SJCRH30 (cell line): ENCODE data around the gene STEAP2. TPM values are rescaled to one million over a fixed set of nuclear protein-coding genes. Genes with fewer than 3 reads are reported as not detected.
"Not testable (repeated sequence)": the region's sequence is repeated elsewhere in the genome, so short reads cannot be mapped to it uniquely, and the experiment has no call there.

ENCODE experiments used
- DNase-seq, 2 experiments: peaks; one replicate each; pipeline ENCODE4 v3.0.0-alpha.2; 2015 to 2020
- H3K27ac ChIP-seq: fragments of 250-450 bp; sonication (Bioruptor Pico); 2 replicates; pipeline ENCODE4 v1.5.1; 2020; ENCODE audit warnings: mild to moderate bottlenecking, moderate library complexity
- H3K27me3 ChIP-seq: fragments of 250-450 bp; sonication (Bioruptor Pico); 2 replicates; pipeline ENCODE4 v1.5.1; 2020; ENCODE audit warnings: mild to moderate bottlenecking, moderate library complexity
- H3K36me3 ChIP-seq: fragments of 250-450 bp; sonication (Bioruptor Pico); 2 replicates; pipeline ENCODE4 v1.5.1; 2020; ENCODE audit warnings: mild to moderate bottlenecking, moderate library complexity
- H3K4me1 ChIP-seq: fragments of 250-450 bp; sonication (Bioruptor Pico); 2 replicates; pipeline ENCODE4 v1.5.1; 2020; ENCODE audit warnings: mild to moderate bottlenecking, moderate library complexity
- H3K4me3 ChIP-seq: fragments of 250-450 bp; sonication (Bioruptor Pico); 2 replicates; pipeline ENCODE4 v1.5.1; 2020; ENCODE audit warnings: mild to moderate bottlenecking, moderate library complexity
- H3K9me3 ChIP-seq: fragments of 250-450 bp; sonication (Bioruptor Pico); replicated peaks from 2 replicates; pipeline ENCODE4 v1.5.1; 2020; ENCODE audit warnings: mild to moderate bottlenecking, moderate library complexity
- total RNA-seq: library from RNA; depleted of rRNA; stranded (reverse); fragments of >200 nt; shearing (Covaris generic); gene quantifications from 2 replicates; pipeline ENCODE4 v1.2.3, GENCODE V29; 2014

Gene STEAP2
- total RNA-seq, 1 experiment from 2014 or later, result 0.10 TPM

- H3K27ac ChIP-seq, result no peak overlapping the region
- H3K36me3 ChIP-seq, result no peaks in the 10 kb centered on the region
- H3K27me3 ChIP-seq, result no peaks in the 10 kb centered on the region
- no peak for DNase-seq
- H3K9me3 ChIP-seq, result no peaks in the 10 kb centered on the region
- H3K4me1 ChIP-seq, result peaks cover 6% of the 10 kb centered on the region
- no peak overlapping the region for H3K4me3 ChIP-seq
Observed at GRCh38 chr7:90238022-90238421, 26.5 kb downstream of the STEAP2 start.

- no peaks in the 10 kb centered on the region for H3K36me3 ChIP-seq
- peaks cover 6% of the 10 kb centered on the region for H3K4me1 ChIP-seq
- H3K9me3 ChIP-seq, result no peaks in the 10 kb centered on the region
- DNase-seq, result no peak
- H3K27me3 ChIP-seq, result no peaks in the 10 kb centered on the region
- no peak overlapping the region for H3K27ac ChIP-seq
- H3K4me3 ChIP-seq, result no peak overlapping the region
Observed at GRCh38 chr7:90238583-90238982, 27.0 kb downstream of the STEAP2 start.

- peaks cover 6% of the 10 kb centered on the region for H3K4me1 ChIP-seq
- no peak for DNase-seq
- no peak overlapping the region for H3K27ac ChIP-seq
- H3K9me3 ChIP-seq, result no peaks in the 10 kb centered on the region
- H3K27me3 ChIP-seq, result no peaks in the 10 kb centered on the region
- H3K36me3 ChIP-seq, result no peaks in the 10 kb centered on the region
- H3K4me3 ChIP-seq, result no peak overlapping the region
Observed at GRCh38 chr7:90239050-90239449, 27.5 kb downstream of the STEAP2 start.

- Histone ChIP-seq H3K4me3 (no peak overlapping the region), H3K27ac (no peak overlapping the region), H3K9me3 (no peaks in the 10 kb centered on the region), H3K4me1 (peaks cover 6% of the 10 kb centered on the region), H3K27me3 (no peaks in the 10 kb centered on the region), H3K36me3 (no peaks in the 10 kb centered on the region)
- no peak for DNase-seq
Observed at GRCh38 chr7:90239625-90240228, 28.2 kb downstream of the STEAP2 start.

GRCh38 chr7:90242369-90243168 is 31.0 kb downstream of the STEAP2 start:
- H3K4me3 ChIP-seq, result no peak overlapping the region
- DNase-seq, result peak in 1 of 2 experiments; percentile 26
- no peaks in the 10 kb centered on the region for H3K36me3 ChIP-seq
- H3K27ac ChIP-seq, result no peak overlapping the region
- H3K27me3 ChIP-seq, result no peaks in the 10 kb centered on the region; the same call in 1 of the 2 replicates
- H3K9me3 ChIP-seq, result no peaks in the 10 kb centered on the region
- H3K4me1 ChIP-seq, result 0 out of 2 replicates have a peak, but pooled peaks cover under 1% of the 10 kb centered on the region

- H3K27ac ChIP-seq, result no peak overlapping the region
- H3K9me3 ChIP-seq, result no peaks in the 10 kb centered on the region
- H3K4me3 ChIP-seq, result no peak overlapping the region
- H3K36me3 ChIP-seq, result no peaks in the 10 kb centered on the region
- DNase-seq, result no peak
- no peaks in the 10 kb centered on the region; the same call in 1 of the 2 replicates for H3K27me3 ChIP-seq
- H3K4me1 ChIP-seq, result no peaks in the 10 kb centered on the region
Observed at GRCh38 chr7:90243556-90243955, 32.0 kb downstream of the STEAP2 start.

- H3K27ac ChIP-seq, result no peak overlapping the region
- H3K4me1 ChIP-seq, result no peaks in the 10 kb centered on the region
- no peaks in the 10 kb centered on the region for H3K9me3 ChIP-seq
- peak overlapping the region; percentile 70 for H3K4me3 ChIP-seq
- no peaks in the 10 kb centered on the region for H3K36me3 ChIP-seq
- no peak for DNase-seq
- H3K27me3 ChIP-seq, result no peaks in the 10 kb centered on the region; the same call in 1 of the 2 replicates
Observed at GRCh38 chr7:90244565-90244908, 33.0 kb downstream of the STEAP2 start.

- H3K4me1 ChIP-seq, result no peaks in the 10 kb centered on the region
- peak within 1 kb of the TSS; percentile 70 for H3K4me3 ChIP-seq
- peak; percentile 85 for DNase-seq
- H3K27me3 ChIP-seq, result no peaks in the 10 kb centered on the region; the same call in 1 of the 2 replicates
- no peaks in the 10 kb centered on the region for H3K36me3 ChIP-seq
- no peak within 1 kb of the TSS for H3K27ac ChIP-seq
- no peaks in the 10 kb centered on the region for H3K9me3 ChIP-seq
Observed at GRCh38 chr7:90244909-90245851, 33.6 kb downstream of the STEAP2 start, which contains the start of gene CFAP69. Gene CFAP69, plus strand, starts transcription at chr7:90245174. Its CDS starts 251 bp downstream, at chr7:90245425.

GRCh38 chr7:90246171-90246570 is 34.6 kb downstream of the STEAP2 start:
- H3K4me1 ChIP-seq, result no peaks in the 10 kb centered on the region
- no peak overlapping the region for H3K27ac ChIP-seq
- H3K27me3 ChIP-seq, result no peaks in the 10 kb centered on the region; the same call in 1 of the 2 replicates
- DNase-seq, result no peak
- H3K4me3 ChIP-seq, result no peak overlapping the region
- H3K36me3 ChIP-seq, result no peaks in the 10 kb centered on the region
- H3K9me3 ChIP-seq, result no peaks in the 10 kb centered on the region

- Histone ChIP-seq H3K4me3 (no peak overlapping the region), H3K27me3 (no peaks in the 10 kb centered on the region; the same call in 1 of the 2 replicates), H3K9me3 (no peaks in the 10 kb centered on the region), H3K27ac (no peak overlapping the region), H3K36me3 (no peaks in the 10 kb centered on the region), H3K4me1 (no peaks in the 10 kb centered on the region)
- no peak for DNase-seq
Observed at GRCh38 chr7:90248706-90249105, 37.2 kb downstream of the STEAP2 start.

GRCh38 chr7:90250601-90251303 is 39.2 kb downstream of the STEAP2 start:
- DNase-seq, result no peak
- Histone ChIP-seq H3K27me3 (no peaks in the 10 kb centered on the region; the same call in 1 of the 2 replicates), H3K9me3 (no peaks in the 10 kb centered on the region), H3K27ac (no peak overlapping the region), H3K36me3 (no peaks in the 10 kb centered on the region), H3K4me1 (no peaks in the 10 kb centered on the region), H3K4me3 (no peak overlapping the region)

- H3K36me3 ChIP-seq, result no peaks in the 10 kb centered on the region
- no peak overlapping the region for H3K4me3 ChIP-seq
- H3K9me3 ChIP-seq, result no peaks in the 10 kb centered on the region
- no peak for DNase-seq
- no peaks in the 10 kb centered on the region for H3K4me1 ChIP-seq
- H3K27me3 ChIP-seq, result no peaks in the 10 kb centered on the region; the same call in 1 of the 2 replicates
- no peak overlapping the region for H3K27ac ChIP-seq
Observed at GRCh38 chr7:90251304-90251635, 39.7 kb downstream of the STEAP2 start.

- H3K27ac ChIP-seq, H3K9me3 ChIP-seq, H3K4me1 ChIP-seq, H3K36me3 ChIP-seq, H3K27me3 ChIP-seq, H3K4me3 ChIP-seq, DNase-seq: not testable (repeated sequence)
Observed at GRCh38 chr7:90256011-90256410, 44.5 kb downstream of the STEAP2 start.

- H3K27me3 ChIP-seq, result no peaks in the 10 kb centered on the region
- H3K4me3 ChIP-seq, result no peak overlapping the region
Observed at GRCh38 chr7:90256778-90257177, 45.2 kb downstream of the STEAP2 start.

More at GRCh38 chr7:90256778-90257177, 45.2 kb downstream of the STEAP2 start:
- DNase-seq, result no peak
- Histone ChIP-seq H3K9me3 (no peaks in the 10 kb centered on the region), H3K36me3 (no peaks in the 10 kb centered on the region), H3K4me1 (no peaks in the 10 kb centered on the region), H3K27ac (no peak overlapping the region)
